AG20443 (cell line): ENCODE measurements around the gene APOBEC3C.
A peak's percentile ranks its signal among the peaks of the same experiment; 100 is the strongest.
"Not testable (repeated sequence)": the region's sequence is repeated elsewhere in the genome, so short reads cannot be mapped to it uniquely, and the experiment has no call there.

Experiments used
- DNase-seq: peaks from one replicate; pipeline ENCODE4 v3.0.0; 2012; ENCODE audit warnings: low spot score, mixed read lengths

APOBEC3C gene

DNA sequence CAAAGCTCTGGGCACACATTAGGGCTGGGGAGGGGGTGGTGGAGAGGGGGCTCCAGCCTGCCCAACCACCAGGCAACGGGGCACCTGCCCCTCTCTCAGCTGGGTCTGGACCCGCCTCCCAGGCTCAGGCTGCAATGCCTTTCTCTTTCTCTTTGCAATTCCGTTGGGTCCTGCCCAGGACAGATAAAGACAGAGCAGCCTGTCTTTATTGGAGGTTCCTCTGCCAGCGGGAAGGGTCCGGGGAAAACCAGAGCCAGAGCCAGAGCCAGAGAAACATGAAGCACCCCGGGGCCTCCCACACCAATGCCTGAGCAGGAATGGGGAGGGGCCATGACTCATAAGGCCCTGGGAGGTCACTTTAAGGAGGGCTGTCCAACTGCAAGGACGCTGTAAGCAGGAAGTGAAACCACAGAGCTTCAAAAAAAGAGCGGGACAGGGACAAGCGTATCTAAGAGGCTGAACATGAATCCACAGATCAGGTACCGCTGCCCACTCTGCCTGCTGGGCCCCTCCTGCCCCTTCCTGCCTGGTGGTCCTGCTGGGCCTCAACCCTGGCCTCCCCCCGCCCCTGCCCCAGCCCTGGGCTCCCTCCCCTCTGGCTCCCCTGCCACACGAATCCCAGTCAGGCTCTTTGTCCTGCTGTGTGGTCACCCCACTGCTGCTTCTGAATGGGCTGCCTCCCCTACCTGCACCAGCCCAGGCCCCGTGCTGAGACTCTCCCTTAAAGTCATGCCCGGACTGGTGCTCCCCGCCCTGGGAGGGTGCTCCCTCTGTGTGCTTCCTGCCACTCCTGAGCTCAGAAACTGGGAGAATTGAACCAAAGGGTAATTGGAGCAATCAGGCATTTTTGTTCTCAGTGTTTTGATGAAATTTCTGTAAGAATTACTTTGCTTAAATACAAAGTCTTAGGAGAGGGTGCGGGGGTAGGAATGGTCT lies 31.8 kb upstream of the APOBEC3C start, which contains the start of gene APOBEC3B:
Gene APOBEC3B, plus strand, starts transcription at position 356 of the 936 bp plus-strand sequence. Its CDS starts 107 bp downstream, at position 463.
- DNase-seq, result peak; percentile 92

DNA sequence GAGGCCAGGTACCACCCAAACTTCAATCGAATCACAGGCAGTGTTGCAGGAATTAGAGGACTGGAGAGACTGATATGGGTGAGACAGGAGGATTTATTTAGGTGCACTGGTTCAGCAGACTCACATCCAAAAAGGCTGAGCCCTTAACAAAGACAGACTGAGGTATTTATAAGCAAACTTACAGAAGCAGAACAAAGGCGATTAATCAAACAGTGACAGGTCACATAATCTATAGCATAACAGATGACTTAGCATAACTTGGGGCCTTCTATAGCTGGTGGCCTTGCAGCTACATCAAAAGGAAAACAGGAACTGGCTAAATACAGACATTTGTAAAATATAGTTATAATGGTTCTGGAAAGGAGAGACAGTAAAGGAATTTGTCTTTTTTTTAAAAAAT lies 29.8 kb upstream of the APOBEC3C start:
- no peak for DNase-seq

DNA sequence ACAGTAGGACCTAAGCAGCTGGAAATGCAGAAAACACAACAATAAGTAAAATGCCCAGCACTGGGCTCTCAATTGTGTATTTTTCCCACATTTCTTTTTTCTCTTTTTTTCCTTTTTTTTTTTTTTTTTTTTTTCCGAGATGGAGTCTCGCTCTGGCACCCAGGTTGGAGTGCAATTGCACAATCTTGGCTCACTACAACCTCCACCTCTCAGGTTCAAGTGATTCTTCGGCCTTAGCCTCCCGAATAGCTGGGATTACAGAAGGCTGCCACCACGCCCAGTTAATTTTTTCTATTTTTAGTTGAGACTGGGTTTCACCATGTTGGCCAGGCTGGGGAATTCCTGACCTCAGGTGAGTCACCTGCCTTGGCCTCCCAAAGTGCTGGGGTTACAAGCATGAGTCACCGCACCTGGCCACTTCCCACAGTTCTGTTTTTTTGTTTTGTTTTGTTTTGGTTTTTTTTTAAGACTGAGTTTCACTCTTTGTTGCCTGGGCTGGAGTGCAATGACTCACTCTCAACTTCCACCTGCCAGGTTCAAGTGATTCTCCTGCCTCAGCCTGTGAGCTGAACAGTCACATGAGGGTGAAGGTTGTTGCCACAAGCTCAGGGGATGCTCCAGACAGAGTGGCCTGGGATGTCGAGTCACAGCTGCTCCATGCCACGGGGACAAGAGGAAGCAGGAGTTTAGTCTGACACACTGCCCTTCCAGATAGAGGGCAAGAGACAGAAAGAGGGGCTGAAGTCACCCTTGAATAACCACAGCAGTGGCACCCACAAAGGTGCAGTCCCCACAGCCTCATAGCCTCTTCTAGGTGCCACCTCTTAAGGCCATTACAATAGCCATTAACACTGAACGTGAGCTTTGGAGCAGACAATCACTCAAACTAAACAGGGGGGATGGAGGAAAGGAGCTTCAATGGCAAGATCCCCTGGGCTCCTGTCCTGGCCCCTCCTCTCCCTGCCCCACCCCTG lies 29.0 kb upstream of the APOBEC3C start:
- not testable (repeated sequence) for DNase-seq

DNA sequence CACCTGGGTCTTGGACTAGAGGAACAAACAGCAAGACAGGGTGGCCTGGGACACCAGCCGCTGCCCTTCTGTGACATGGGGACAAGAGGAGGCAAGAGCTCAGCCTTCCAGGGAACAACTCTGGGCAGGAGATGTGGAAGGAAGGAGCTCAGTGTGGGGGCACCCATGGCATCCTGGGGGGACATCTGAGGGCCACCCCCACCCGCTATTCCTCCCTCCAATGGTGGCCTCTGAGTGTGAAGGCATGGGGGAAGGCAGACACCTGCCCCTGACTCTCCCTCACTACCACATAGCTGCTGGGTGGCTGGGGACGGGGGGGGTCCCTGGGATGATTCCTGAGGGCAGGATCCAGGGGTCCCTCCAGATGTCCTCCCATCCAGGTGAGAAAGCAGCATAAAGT lies 27.4 kb upstream of the APOBEC3C start:
- DNase-seq, result no peak

DNA sequence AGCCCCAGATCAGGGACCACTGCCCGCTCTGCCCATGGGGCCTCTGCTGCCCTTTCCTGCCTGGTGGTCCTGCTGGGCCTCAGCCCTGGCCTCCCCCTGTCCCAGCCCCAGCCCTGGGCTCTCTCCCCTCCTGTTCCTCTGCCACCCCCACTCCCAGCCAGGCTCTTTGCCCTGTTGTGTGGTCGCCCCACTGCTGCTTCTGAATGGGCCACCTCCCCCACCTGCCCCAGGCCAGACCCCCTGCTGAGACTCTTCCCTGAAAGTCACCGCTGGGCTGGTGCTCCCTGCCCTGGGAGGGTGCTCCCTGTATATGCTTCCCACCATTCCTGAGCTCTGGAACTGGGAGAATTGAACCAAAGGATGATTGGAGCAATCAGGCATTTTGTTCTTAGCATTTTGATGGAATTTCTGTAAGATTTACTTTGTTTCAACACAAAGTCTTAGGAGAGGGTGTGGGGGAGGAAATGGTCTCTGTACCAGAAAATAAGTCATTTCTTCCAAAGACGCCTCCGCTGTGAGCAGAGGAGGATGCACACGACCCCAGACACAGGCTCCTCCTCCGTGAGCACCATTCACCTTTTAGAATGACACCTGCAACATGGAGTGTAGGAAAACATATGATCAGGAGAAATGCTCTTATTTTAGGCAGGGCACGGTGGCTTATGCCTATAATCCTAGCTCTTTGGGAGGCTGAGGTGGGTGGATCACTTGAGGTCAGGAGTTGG lies 26.7 kb upstream of the APOBEC3C start:
- DNase-seq, result no peak

DNA sequence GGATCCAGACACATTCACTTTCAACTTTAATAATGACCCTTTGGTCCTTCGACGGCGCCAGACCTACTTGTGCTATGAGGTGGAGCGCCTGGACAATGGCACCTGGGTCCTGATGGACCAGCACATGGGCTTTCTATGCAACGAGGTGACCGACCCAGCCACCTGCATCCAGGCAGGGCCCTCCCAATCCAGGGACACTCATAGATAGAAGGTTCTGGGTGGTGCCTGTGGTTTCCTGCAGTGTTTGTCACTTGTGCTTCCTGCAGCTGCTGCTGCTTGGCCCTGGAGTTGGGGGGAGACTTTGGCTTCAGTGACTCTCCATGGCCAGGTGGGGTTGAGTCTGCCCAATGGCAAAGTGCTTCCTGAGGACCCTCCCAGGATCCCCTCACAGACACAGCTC lies 24.6 kb upstream of the APOBEC3C start:
- DNase-seq, result no peak

DNA sequence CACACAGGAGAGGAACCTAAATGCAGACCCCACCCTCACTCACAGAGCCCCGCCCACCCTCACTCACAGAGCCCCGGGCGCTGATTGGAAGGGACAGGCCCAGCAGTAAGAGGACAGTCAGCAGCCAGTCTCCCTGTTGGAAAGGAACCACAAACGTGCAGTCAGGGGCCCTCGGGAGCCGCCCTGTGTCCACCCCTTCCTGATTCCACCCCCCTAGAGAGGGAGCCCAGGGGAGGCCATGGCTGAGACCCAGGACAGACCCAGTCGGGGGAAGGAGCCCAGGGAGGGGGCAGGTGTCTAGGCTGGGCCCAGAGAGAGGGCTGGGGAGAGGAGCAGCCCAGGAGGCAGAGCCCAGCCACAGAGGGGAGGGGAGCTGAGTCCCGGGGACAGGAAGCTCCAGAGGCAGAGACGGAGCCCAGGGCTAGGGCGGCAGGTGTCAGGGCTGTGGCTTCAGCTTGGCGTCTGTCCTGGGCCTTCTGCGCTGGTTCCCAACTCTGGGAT lies 21.1 kb upstream of the APOBEC3C start:
- DNase-seq, result not testable (repeated sequence)

DNA sequence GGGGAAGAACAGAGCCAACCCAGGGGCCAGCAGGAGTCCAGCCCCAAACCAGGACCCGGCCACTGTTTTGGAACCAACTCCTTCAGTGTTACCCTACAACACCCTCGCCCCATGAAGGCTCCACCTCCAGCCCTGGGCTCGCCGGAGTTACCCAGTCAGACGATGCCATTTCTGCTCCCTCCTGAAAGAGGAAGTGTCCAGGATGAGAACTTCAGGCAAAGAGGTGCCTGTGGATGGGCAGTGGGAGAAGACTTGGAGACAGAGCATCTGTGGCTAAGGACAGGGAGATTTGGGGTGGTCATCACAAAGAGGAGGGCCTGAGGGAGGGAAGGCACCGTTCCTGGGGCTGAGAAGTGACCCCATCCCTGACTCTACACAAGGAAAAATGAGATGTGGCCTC lies 18.0 kb upstream of the APOBEC3C start:
- no peak for DNase-seq

DNA sequence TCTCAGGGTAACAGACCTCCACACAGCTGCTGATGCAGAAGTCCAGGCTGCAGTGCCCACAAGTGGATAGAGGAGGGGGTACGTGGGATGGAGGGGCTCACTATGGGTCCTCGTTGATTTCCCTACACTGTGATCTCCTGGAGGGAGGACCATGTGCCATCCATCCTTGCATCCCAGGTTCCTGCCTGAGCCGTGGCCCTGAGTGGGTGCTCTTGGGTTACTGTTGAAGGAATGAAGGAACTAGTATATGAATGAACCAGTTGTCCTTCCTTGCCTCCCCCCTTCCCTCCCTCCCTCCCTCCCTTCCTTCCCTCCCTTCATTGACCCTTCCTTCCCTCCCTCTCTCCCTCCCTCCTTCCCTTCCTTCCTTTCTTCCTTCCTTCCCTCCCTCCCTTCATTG lies 16.5 kb upstream of the APOBEC3C start:
- no peak for DNase-seq

DNA sequence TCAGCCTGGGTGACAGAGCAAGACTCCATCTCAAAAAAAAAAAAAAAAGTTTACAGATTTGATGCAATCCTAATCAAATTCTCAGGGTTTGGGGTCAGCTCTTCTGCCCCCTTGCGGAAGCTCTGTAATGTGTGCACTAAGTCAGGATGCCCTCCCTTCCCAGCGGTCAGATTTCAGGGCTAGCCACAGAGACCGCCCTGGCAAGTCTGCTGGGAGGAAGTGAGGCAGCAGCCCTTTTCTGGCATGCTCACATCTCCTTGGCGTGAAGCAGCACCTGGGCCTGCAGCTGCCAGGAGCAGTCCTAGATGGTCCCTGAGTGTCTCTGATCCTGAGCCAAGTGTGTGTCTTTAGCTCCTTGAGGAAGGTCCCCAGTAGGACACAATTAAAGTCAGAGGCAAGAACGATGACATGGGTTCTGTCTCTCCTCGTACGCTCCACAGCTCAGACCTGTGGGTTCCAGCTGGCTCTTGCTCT lies 10.9 kb upstream of the APOBEC3C start:
- peak; percentile 93 for DNase-seq

DNA sequence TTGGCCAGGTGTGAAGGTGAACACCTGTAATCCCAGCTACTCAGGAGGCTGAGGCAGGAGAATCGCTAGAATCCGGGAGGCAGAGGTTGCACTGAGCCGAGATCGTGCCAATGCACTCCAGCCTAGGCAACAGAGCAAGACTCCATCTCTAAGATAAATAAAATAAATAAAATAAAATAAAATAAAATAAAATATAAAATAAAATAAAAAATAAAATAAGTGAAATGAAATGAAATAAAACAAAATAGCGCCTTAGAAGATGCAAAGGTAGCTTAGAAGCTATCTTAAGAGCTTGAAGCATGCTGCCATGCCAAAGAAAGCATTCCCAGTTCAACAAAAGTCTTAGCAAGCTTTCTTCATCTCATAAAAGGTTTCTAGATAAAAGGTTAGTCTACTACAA lies 6.9 kb upstream of the APOBEC3C start:
- no peak for DNase-seq

DNA sequence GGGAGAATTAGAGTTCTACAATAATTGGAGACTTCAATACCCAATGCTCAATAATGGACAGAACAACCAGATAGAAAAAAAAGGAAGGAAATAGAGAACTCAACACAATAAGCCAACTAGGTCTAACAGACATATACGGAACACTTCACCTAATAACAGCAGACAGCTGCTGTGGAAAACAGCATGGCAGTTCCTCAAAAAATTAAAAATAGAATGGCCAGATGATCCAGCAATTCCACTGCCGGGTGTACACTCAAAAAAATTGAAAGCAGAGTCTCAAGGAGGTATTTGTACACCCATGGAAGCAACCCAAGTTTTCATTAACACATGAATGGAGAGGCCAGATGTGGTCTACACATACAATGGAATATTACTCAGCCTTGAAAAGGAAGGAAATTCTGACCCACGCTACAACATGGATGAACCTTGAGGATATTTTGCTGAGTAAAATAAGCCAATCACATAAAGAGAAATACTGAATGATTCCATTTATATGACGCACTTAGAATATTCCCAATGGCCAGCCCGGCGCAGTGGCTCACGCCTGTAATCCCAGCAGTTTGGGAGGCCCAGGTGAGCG lies 5.7 kb upstream of the APOBEC3C start:
- not testable (repeated sequence) for DNase-seq

DNA sequence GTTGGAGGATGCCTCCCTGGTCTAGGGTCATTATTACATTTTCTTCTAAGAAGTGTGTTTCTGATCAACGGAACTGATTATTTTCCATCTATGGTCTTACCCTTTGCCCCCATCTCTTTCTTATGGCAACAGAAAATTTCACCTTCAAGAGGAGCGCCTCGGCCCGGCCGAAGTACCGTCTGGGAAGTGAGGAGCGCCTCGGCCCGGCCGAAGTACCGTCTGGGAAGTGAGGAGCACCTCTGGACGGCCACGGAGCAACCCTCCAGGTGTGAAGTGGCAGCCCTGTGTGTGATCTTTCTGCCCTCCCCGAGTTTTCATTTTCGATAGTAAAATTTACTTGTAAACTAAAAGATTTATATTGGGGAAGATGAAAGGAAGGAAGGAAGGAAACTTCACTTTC lies 3.1 kb upstream of the APOBEC3C start:
- no peak for DNase-seq

DNA sequence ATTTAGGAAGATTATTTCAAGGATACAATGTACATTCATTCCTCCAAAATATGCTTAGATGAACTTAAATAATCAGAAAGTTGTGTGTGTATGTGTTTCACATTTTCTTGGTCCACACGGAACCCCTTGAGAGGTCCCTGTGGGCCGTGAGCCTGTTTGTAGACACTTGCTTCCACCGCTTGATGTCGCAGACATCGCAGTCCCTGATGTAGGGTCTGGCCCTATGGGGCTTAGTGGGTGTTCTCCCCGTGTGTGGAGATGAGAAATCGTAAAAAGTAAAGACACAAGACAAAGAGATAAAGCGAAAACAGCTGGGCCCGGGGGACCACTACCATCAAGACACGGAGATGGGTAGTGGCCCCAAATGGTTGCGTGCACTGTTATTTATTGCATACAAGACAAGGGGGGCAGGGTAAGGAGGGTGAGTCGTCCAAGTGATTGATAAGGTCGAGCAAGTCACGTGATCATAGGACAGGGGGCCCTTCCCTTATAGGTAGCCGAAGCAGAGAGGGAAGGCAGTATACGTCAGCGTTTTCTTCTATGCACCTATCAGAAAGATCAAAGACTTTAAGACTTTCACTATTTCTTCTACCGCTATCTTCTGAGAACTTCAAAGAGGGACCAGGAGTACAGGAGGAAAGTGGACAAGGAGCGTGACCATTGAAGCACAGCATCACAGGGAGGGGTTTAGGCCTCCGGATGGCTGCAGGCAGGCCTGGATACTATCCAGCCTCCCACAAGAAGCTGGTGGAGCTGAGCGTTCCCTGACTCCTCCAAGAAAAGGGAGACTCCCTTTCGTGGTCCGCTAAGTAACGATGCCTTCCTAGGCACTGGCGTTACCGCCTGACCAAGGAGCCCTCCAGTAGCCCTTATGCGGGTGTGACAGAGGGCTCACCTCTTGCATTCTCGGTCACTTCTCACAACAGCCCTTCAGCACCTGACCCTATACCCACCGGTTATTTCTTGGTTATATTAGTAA lies 1.2 kb upstream of the APOBEC3C start:
- no peak for DNase-seq

DNA sequence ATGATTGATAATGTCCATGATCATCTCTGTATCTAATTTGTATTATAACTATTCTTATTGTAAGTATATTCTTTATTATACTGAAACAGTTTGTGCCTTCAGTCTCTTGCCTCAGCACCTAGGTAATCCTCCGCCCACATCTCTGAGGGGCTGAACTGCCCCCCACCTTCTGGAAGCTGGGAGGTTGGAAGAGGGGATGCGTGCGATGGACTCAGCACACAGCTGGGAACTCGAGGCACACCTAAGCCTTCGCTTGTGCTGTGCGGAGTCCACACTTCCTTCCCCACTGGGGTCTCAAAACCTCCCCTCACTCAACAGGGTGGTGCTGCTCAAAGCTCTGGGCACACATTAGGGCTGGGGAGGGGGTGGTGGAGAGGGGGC lies 506 bp upstream of the APOBEC3C start:
- not testable (repeated sequence) for DNase-seq

DNA sequence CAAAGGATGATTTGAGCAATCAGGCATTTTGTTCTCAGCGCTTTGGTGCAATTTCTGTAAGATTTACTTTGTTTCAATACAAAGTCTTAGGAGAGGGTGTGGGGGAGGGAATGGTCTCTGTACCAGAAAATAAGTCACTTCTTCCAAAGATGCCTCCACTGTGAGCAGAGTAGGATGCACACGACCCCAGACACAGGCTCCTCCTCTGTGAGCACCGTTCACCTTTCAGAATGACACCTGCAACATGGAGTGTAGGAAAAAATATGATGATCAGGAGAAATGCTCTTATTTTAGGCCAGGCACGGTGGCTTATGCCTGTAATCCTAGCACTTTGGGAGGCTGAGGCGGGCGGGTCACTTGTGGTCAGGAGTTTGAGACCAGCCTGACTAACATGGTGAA lies 665 bp downstream of the APOBEC3C start:
- DNase-seq, result not testable (repeated sequence)

DNA sequence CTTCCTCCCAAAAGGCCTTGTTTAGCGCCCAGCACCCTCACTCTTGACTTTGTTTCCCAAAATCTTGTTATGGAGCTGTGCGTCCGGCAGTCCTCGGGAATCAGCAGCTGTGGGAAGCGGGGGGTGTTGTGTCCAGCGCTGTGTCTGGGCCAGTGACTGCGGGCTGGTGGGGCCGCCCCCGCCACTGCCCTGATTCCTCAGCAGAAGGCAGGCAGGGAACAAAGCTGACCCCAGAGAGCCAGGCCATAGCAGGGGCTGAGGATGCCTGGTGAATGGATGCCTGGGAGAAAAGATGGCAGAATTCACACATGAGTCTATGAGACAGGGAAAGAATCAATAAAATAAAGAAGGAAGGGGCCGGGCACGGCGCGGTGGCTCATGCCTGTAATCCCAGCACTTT lies 2.5 kb downstream of the APOBEC3C start:
- DNase-seq, result no peak

DNA sequence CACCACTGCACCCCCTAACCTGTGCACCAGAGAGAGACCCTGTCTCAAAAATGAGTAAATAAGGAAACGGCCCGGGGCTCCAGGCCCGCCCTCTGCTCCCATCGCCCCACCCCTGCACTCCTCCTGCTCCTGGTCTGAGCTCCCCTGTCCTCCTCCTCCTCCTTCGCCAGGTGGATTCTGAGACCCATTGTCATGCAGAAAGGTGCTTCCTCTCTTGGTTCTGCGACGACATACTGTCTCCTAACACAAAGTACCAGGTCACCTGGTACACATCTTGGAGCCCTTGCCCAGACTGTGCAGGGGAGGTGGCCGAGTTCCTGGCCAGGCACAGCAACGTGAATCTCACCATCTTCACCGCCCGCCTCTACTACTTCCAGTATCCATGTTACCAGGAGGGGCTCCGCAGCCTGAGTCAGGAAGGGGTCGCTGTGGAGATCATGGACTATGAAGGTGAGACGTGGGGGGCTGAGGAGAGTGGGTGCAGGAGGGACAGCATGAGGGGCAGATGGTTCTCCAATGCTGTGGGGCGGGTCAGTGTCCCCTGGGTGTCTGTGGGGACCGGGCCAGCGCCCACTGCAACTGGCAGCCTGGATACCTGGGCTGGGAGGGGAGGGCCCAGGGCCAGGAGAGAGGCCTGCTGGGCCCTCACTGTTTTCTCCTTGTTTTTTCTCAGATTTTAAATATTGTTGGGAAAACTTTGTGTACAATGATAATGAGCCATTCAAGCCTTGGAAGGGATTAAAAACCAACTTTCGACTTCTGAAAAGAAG lies 3.7 kb downstream of the APOBEC3C start:
- DNase-seq, result no peak

DNA sequence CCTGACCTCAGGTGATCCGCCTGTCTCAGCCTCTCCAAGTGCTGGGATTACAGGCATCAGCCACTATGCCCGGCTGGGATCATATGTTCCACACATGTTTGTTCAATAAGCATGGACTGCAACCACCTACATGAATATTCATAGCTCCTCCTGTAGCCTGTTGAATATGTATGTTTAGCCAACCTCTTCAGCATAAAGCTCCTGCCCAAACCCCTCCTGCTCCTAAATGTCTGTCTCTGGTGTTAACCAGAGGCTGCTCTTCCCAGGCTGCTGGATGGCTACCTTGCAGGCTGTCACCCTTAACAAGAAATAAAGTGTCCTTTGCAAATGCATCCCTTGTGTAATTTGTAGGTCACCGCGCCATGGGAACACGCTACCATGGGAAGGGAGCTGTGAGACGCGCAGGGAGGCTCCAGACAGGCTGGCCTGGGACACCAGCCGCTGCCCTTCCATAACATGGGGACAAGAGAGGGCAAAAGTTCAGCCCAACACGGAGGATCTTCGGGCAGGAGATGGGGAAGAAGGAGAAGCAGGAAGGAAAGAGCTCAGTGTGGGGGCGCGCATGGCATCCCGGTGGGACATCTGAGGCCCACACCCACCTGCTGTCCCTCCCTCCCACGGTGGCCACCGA lies 6.1 kb downstream of the APOBEC3C start:
- DNase-seq, result not testable (repeated sequence)
